Mesenchymal stem cell (in vitro differentiated cells and primary cell): ENCODE results near the gene ZNF688.

Experiments
- DNase-seq: peaks from one replicate; pipeline ENCODE4 v3.0.0-alpha.2; 2013
- H2AFZ ChIP-seq: one replicate; pipeline ENCODE4 v1.6.1; 2013; ENCODE audit warnings: low read depth, mild to moderate bottlenecking, control low read depth, inconsistent platforms, low read length, moderate library complexity
- H2AK5ac ChIP-seq: 2 replicates; pipeline ENCODE4 v1.6.1; 2013; ENCODE audit warnings: low read length, moderate library complexity, mild to moderate bottlenecking, inconsistent platforms; ENCODE audit not compliant: severe bottlenecking
- H2BK120ac ChIP-seq: one replicate; pipeline ENCODE4 v1.6.1; 2013; ENCODE audit warnings: low read depth, mild to moderate bottlenecking, inconsistent platforms, low read length, moderate library complexity
- H2BK12ac ChIP-seq, 2 experiments: one replicate each; pipeline ENCODE4 v1.6.1; 2013; ENCODE audit warnings: inconsistent platforms in 2 of 2, low read length in 2 of 2, mild to moderate bottlenecking in 2 of 2, moderate library complexity in 2 of 2, control low read depth in 1 of 2
- H2BK15ac ChIP-seq: one replicate; pipeline ENCODE4 v1.6.1; 2013; ENCODE audit warnings: mild to moderate bottlenecking, low read depth, inconsistent platforms; ENCODE audit not compliant: poor library complexity, severe bottlenecking
- H2BK5ac ChIP-seq: 2 replicates; pipeline ENCODE4 v1.6.1; 2013; ENCODE audit warnings: low read depth, mild to moderate bottlenecking, low read length, control low read depth, inconsistent platforms; ENCODE audit not compliant: poor library complexity, severe bottlenecking
- H3K14ac ChIP-seq, 2 experiments: one replicate each; pipeline ENCODE4 v1.6.1; 2013; ENCODE audit warnings: inconsistent platforms in 2 of 2, low read length in 2 of 2, control low read depth in 1 of 2, mild to moderate bottlenecking in 1 of 2, moderate library complexity in 1 of 2
- H3K18ac ChIP-seq, 2 experiments: one replicate each; pipeline ENCODE4 v1.6.1; 2013; ENCODE audit warnings: inconsistent platforms in 2 of 2, low read length in 2 of 2, control low read depth in 1 of 2, low read depth in 1 of 2, mild to moderate bottlenecking in 1 of 2
- H3K23ac ChIP-seq, 2 experiments: one replicate each; pipeline ENCODE4 v1.6.1; 2013; ENCODE audit warnings: inconsistent platforms in 2 of 2, low read length in 2 of 2, mild to moderate bottlenecking in 2 of 2, moderate library complexity in 2 of 2, control low read depth in 1 of 2
- H3K27ac ChIP-seq: 2 replicates; pipeline ENCODE4 v1.5.1; 2013; ENCODE audit warnings: mild to moderate bottlenecking, moderate library complexity, low read length, control low read depth, inconsistent platforms; ENCODE audit not compliant: poor library complexity, severe bottlenecking
- H3K27me3 ChIP-seq, 2 experiments: 2 replicates each; pipeline versions ENCODE4 v1.6.1 to v1.7.0; 2013; ENCODE audit warnings: low read length in 2 of 2, mild to moderate bottlenecking in 2 of 2, moderate library complexity in 2 of 2, control low read depth in 1 of 2, inconsistent platforms in 1 of 2; ENCODE audit not compliant: control insufficient read depth in 1 of 2, insufficient read depth in 1 of 2
- H3K36me3 ChIP-seq, 2 experiments: 2 replicates each; pipeline versions ENCODE4 v1.6.1 to v1.7.0; 2013; ENCODE audit warnings: low read length in 2 of 2, control low read depth in 1 of 2, inconsistent platforms in 1 of 2, low read depth in 1 of 2, mild to moderate bottlenecking in 1 of 2; ENCODE audit not compliant: insufficient read depth in 2 of 2, control insufficient read depth in 1 of 2
- H3K4ac ChIP-seq, 2 experiments: one replicate each; pipeline ENCODE4 v1.6.1; 2013; ENCODE audit warnings: inconsistent platforms in 2 of 2, low read length in 2 of 2, mild to moderate bottlenecking in 2 of 2, moderate library complexity in 2 of 2, control low read depth in 1 of 2, low read depth in 1 of 2
- H3K4me1 ChIP-seq: 2 replicates; pipeline ENCODE4 v1.6.1; 2013; ENCODE audit warnings: low read depth, low read length, control low read depth; ENCODE audit not compliant: control insufficient read depth, insufficient read depth
- H3K4me2 ChIP-seq: 2 replicates; pipeline ENCODE4 v1.6.1; 2013; ENCODE audit warnings: low read length, mild to moderate bottlenecking, inconsistent platforms; ENCODE audit not compliant: poor library complexity, severe bottlenecking
- H3K4me3 ChIP-seq, 2 experiments: 2 replicates each; pipeline versions ENCODE4 v1.5.1 to v1.7.0; 2013; ENCODE audit warnings: low read length in 2 of 2, mild to moderate bottlenecking in 2 of 2, control low read depth in 1 of 2, low read depth in 1 of 2; ENCODE audit not compliant: insufficient read depth in 1 of 2
- H3K79me1 ChIP-seq: replicated peaks from 2 replicates; pipeline ENCODE4 v1.6.1; 2013; ENCODE audit warnings: mild to moderate bottlenecking, control low read depth, low read length, inconsistent platforms; ENCODE audit not compliant: poor library complexity, severe bottlenecking
- H3K9ac ChIP-seq: 2 replicates; pipeline ENCODE4 v1.7.0; 2013; ENCODE audit warnings: mild to moderate bottlenecking, low read length, moderate library complexity
- H3K9me3 ChIP-seq: 2 replicates; pipeline ENCODE4 v1.7.0; 2013; ENCODE audit warnings: mild to moderate bottlenecking, low read length; ENCODE audit not compliant: control insufficient read depth
- H4K8ac ChIP-seq: one replicate; pipeline ENCODE4 v1.6.1; 2013; ENCODE audit warnings: inconsistent platforms, mild to moderate bottlenecking, low read length, moderate library complexity
- H4K91ac ChIP-seq: one replicate; pipeline ENCODE4 v1.6.1; 2013; ENCODE audit warnings: mild to moderate bottlenecking, low read length, inconsistent platforms
- WGBS: methylation state at CpG from one replicate; pipeline ENCODE4 v1.1.7; 2013; ENCODE audit warnings: mixed read lengths; 5-methylcytosine and 5-hydroxymethylcytosine counted together

Gene ZNF688

DNA sequence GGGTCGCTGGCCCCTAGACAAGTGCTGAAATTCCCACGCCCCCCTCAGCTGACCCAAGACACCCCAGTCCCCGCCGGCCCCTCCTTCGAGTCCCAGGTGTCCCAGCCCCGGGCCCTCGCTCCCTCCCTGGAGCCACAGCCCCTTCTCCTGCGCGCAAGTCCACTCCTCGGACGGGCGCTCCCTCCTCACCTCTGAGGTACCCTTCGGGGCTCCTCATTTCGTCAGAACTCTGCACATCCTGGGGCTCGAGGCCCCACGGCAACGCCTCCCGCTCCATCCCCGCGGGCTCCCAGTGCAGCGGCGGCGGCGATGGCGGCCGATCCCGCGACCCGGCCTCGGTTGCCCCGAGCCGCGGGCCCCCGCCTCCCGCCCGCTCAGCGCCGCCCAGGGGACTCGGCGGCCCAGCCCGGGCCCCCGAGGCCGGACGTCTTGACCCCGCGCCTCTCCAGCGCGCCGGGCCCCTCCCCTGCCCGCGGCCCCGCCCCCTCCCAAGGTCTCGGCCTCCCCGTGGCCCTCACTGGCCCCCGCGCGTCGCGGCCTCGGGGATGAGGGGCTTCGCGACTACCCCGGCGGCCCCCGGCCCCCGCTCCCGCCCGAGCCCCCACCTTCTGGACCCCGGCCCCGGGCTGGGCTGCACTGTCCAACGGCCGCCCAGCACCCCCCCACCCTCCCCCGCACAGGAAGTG lies 45.2 kb downstream of the ZNF688 start, which contains the start of gene ZNF768:
TSS of gene ZNF768 (minus strand) at position 430 of the 686 bp plus-strand sequence. CDS start at position 277, 153 bp downstream.
- peak within 1 kb of the TSS; percentile 84 for H2BK15ac ChIP-seq
- H3K4me3 ChIP-seq = peak within 1 kb of the TSS; percentile 74 to 84
- H3K14ac ChIP-seq = peak within 1 kb of the TSS in 1 of 2 experiments; percentile 26
- H3K36me3 ChIP-seq = peaks cover 14 to 18% of the 10 kb centered on the region in 2 experiments
- DNase-seq = peak; percentile 49
- peaks cover 12% of the 10 kb centered on the region for H3K79me1 ChIP-seq
- no peaks in the 10 kb centered on the region for H3K9me3 ChIP-seq
- no peak within 1 kb of the TSS for H2AK5ac ChIP-seq
- 2% methylated on average over 36 of the region's 73 CpGs for WGBS
- peak within 1 kb of the TSS; percentile 94 for H3K9ac ChIP-seq
- H3K4me2 ChIP-seq = peak within 1 kb of the TSS; percentile 76
- H2AFZ ChIP-seq = peak within 1 kb of the TSS; percentile 87
- H4K8ac ChIP-seq = peak within 1 kb of the TSS; percentile 74
- H2BK120ac ChIP-seq = peak within 1 kb of the TSS; percentile 29
- H3K4ac ChIP-seq = peak within 1 kb of the TSS; percentile 55 to 94
- H4K91ac ChIP-seq = peak within 1 kb of the TSS; percentile 86
- peak within 1 kb of the TSS; percentile 87 for H3K27ac ChIP-seq
- peak within 1 kb of the TSS in 1 of 2 experiments; percentile 87 for H2BK12ac ChIP-seq
- H3K23ac ChIP-seq = no peak within 1 kb of the TSS
- peaks cover 26% of the 10 kb centered on the region for H3K4me1 ChIP-seq
- peak within 1 kb of the TSS; percentile 54 for H2BK5ac ChIP-seq
- H3K27me3 ChIP-seq = no peaks in the 10 kb centered on the region
- peak within 1 kb of the TSS; percentile 70 to 98 for H3K18ac ChIP-seq

DNA sequence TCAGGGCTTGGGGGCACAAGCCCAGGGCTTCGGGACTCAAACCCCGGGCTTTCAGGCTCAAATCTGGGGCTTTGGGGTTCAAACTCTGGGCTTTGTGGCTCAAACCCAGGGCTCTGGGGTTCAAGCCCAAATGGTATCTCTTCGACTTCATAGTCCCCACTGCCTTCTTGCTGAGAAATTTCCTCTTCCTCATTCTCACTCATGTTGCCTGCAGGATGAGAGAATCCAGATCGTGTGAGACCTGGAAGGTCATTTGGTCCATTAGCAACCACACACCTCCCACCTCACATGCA lies 45.7 kb downstream of the ZNF688 start:
- Histone ChIP-seq H3K79me1 (peaks cover 12% of the 10 kb centered on the region), H2BK15ac (no peak overlapping the region), H3K4me3 (peak overlapping the region; percentile 71 to 80), H3K23ac (no peak overlapping the region), H2AK5ac (no peak overlapping the region), H3K4me1 (peaks cover 26% of the 10 kb centered on the region), H2BK12ac (no peak overlapping the region), H4K8ac (no peak overlapping the region), H3K9me3 (no peaks in the 10 kb centered on the region), H3K36me3 (peaks cover 13 to 14% of the 10 kb centered on the region in 2 experiments), H3K18ac (peak overlapping the region in 1 of 2 experiments; percentile 85), H2BK5ac (no peak overlapping the region), H2AFZ (no peak overlapping the region), H3K9ac (peak overlapping the region; percentile 80), H3K4ac (no peak overlapping the region), H4K91ac (no peak overlapping the region), H3K4me2 (peak overlapping the region; percentile 76), H3K14ac (no peak overlapping the region), H3K27ac (peak overlapping the region; percentile 37), H3K27me3 (no peaks in the 10 kb centered on the region), H2BK120ac (peak overlapping the region; percentile 29)
- no peak for DNase-seq
- WGBS = 70% methylated on average over 4 of the region's 4 CpGs

DNA sequence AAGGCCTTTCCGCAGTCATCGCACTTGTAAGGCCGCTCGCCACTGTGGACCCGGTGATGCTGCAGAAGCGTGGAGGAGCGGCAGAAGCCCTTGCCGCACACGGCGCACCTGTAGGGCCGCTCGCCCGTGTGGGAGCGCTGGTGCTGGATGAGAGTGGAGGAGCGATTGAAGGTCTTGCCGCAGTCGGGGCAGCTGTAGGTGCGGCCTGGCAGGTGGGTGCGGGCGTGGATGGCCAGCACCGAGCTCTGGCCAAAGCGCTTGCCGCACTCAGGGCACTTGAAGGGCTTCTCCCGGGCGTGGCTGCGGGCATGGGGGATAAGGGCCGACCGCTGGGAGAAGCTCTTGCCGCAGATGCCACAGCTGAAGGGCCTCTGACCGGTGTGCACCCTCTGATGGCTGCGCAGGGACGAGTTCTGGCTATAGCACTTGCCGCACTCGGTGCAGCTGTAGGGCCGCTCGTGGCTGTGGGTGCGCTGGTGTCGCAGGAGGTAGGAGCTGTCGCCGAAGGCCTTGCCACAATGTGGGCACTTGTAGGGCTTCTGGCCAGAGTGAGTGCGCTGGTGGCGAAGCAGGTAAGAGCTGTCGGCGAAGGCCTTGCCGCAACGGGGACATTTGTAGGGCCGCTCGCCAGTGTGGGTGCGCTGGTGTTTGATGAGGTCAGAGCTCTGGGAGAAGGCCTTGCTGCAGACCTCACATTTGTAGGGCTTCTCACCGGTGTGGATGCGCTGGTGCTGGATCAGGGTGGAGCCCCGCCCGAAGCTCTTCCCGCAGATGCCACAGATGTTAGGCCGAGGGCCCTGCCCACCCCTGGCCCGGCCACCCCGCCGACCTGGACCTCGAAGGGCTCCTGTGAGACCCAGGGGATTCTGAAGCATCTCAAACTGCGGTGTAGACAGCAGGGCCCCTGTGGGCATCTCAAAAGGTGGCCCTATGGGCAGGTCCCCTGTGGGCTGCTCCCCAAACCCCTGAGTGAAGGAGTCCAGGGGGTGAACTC lies 46.6 kb downstream of the ZNF688 start:
- Histone ChIP-seq H3K27me3 (peaks cover 0 to under 1% of the 10 kb centered on the region in 2 experiments), H4K8ac (no peak overlapping the region), H2BK12ac (no peak overlapping the region), H3K4me1 (peaks cover 26% of the 10 kb centered on the region), H3K9ac (no peak overlapping the region), H2AK5ac (no peak overlapping the region), H3K9me3 (no peaks in the 10 kb centered on the region), H3K4me3 (peak overlapping the region in 1 of 2 experiments; percentile 10), H2BK15ac (peak overlapping the region; percentile 52), H2BK120ac (no peak overlapping the region), H3K79me1 (peaks cover 12% of the 10 kb centered on the region), H3K36me3 (peaks cover 8 to 14% of the 10 kb centered on the region in 2 experiments), H3K4me2 (no peak overlapping the region), H3K23ac (no peak overlapping the region), H2BK5ac (no peak overlapping the region), H2AFZ (no peak overlapping the region), H3K27ac (no peak overlapping the region), H4K91ac (no peak overlapping the region), H3K4ac (no peak overlapping the region), H3K18ac (no peak overlapping the region), H3K14ac (no peak overlapping the region)
- WGBS = 96% methylated on average over 60 of the region's 60 CpGs
- DNase-seq = no peak
